ENCODE data around the gene TM9SF4. TPM values are rescaled to one million over a fixed set of nuclear protein-coding genes. Genes with fewer than 3 reads are reported as not detected.

TM9SF4 gene
- total RNA-seq, 4 donors from 2014 or later = 15.9 to 49.0 (median 28.1) TPM

DNA sequence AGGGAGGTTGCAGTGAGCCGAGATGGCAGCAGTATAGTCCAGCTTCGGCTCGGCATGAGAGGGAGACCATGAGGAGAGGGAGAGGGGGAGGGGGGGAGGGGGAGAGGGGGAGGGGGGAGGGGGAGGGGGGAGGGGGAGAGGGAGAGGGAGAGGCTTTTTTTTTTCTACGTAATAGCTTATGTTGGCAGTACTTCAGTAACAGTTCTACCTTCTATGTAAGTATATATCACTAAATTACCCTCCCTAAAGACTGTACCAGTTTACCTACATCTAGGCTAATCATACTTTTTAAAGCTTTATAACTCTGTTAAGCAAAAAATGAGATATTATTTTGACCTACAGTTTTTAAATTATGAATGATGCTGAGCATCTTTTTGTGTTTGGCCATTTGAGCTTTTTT, 13.6 kb downstream of the TM9SF4 start:
- H3K27ac ChIP-seq = no peak overlapping the region
- no peaks in the 10 kb centered on the region for H3K27me3 ChIP-seq
- H3K4me1 ChIP-seq = no peaks in the 10 kb centered on the region
- TF ChIP-seq CTCF (IDR thresholded peaks at IDR 0.05) (no peak), POLR2A (IDR thresholded peaks at IDR 0.05) (no peak)
- no peak for DNase-seq
- H3K9me3 ChIP-seq = no peaks in the 10 kb centered on the region
- H3K36me3 ChIP-seq = no peaks in the 10 kb centered on the region
- H3K4me3 ChIP-seq = no peak overlapping the region
- intact Hi-C loops (cut with DNase I; ENCODE audit: low total_unique reads) = no loop called here

- Histone ChIP-seq H3K4me1 (no peaks in the 10 kb centered on the region), H3K4me3 (no peak overlapping the region), H3K36me3 (no peaks in the 10 kb centered on the region), H3K27me3 (no peaks in the 10 kb centered on the region), H3K9me3 (no peaks in the 10 kb centered on the region), H3K27ac (no peak overlapping the region)
- DNase-seq = no peak
- intact Hi-C loops (cut with DNase I; ENCODE audit: low total_unique reads) = no loop called here
- TF ChIP-seq POLR2A (IDR thresholded peaks at IDR 0.05) (no peak), CTCF (IDR thresholded peaks at IDR 0.05) (no peak)
Observed at GRCh38 chr20:32124916-32125454, 15.5 kb downstream of the TM9SF4 start.

DNA sequence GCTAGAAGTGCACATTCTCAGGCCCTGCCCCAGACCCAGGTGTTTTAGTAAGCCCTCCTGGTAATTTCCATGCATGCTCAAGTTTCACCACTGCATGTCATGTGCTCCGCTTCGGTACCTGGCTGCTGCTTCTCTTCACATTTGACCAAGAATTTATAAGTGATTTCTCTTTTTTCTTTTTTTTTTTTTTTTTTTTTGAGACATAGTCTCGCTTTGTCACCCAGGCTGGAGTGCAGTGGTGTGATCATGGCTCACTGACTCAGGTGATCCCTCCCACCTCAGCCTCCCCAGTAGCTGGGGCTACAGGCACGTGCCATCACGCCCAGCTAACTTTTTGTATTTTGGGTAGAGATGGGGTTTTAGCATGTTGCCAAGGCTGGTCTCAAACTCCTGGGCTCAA, 16.0 kb downstream of the TM9SF4 start:
- no peaks in the 10 kb centered on the region for H3K4me1 ChIP-seq
- intact Hi-C loops (cut with DNase I; ENCODE audit: low total_unique reads) = no loop called here
- no peaks in the 10 kb centered on the region for H3K36me3 ChIP-seq
- H3K27ac ChIP-seq = no peak overlapping the region
- DNase-seq = no peak
- no peaks in the 10 kb centered on the region for H3K27me3 ChIP-seq
- no peaks in the 10 kb centered on the region for H3K9me3 ChIP-seq
- TF ChIP-seq CTCF (IDR thresholded peaks at IDR 0.05) = no peak
- TF ChIP-seq POLR2A (IDR thresholded peaks at IDR 0.05) = no peak
- no peak overlapping the region for H3K4me3 ChIP-seq

- no peaks in the 10 kb centered on the region for H3K4me1 ChIP-seq
- no peaks in the 10 kb centered on the region for H3K27me3 ChIP-seq
- no peak overlapping the region for H3K4me3 ChIP-seq
- TF ChIP-seq CTCF (IDR thresholded peaks at IDR 0.05) (no peak), POLR2A (IDR thresholded peaks at IDR 0.05) (no peak)
- no peaks in the 10 kb centered on the region for H3K9me3 ChIP-seq
- H3K27ac ChIP-seq = no peak overlapping the region
- intact Hi-C loops (cut with DNase I; ENCODE audit: low total_unique reads) = no loop called here
- no peaks in the 10 kb centered on the region for H3K36me3 ChIP-seq
- no peak for DNase-seq
Observed at GRCh38 chr20:32126919-32127318, 17.4 kb downstream of the TM9SF4 start.

DNA sequence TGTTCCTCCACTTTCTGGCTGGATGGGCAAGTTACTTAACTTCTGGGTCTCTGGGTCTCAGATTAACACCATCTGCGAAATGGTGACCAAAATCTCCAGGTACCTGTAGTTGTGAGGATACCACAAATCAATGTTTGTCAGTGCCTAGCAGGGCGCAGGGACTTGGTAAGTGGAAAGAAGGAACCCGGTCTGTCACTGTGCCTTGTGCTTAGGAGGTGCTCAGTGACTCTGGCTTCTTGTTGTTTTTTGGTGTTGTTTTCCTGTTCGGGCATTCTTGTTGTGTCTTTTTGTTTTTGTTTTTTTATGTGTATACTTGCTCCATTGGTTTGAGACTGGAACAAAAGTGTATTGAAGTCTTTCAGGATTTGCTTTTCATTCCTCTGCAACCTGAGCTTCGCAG, 17.8 kb downstream of the TM9SF4 start:
- DNase-seq = no peak
- TF ChIP-seq CTCF (IDR thresholded peaks at IDR 0.05) (no peak), POLR2A (IDR thresholded peaks at IDR 0.05) (no peak)
- intact Hi-C loops (cut with DNase I; ENCODE audit: low total_unique reads) = no loop called here

More for the DNA sequence above, 17.8 kb downstream of the TM9SF4 start:
- H3K4me1 ChIP-seq = no peaks in the 10 kb centered on the region
- no peak overlapping the region for H3K4me3 ChIP-seq
- no peak overlapping the region for H3K27ac ChIP-seq
- H3K27me3 ChIP-seq = no peaks in the 10 kb centered on the region
- H3K36me3 ChIP-seq = no peaks in the 10 kb centered on the region
- no peaks in the 10 kb centered on the region for H3K9me3 ChIP-seq

All from uterus (tissue), 4 donors.